Stimulated activated CD8-positive, alpha-beta memory T cell treated with anti-CD3 and anti-CD28 coated beads, Interleukin-15, amount 100 ng/mL, for 4 hours (primary cell): Measurements from ENCODE around the gene MT1H.
"Not testable (repeated sequence)": the region's sequence is repeated elsewhere in the genome, so short reads cannot be mapped to it uniquely, and the experiment has no call there.

Source experiments
- DNase-seq, 2 donors: peaks; one replicate each; pipeline ENCODE4 v3.0.0-alpha.2; 2020; ENCODE audit warnings: low read depth in 2 of 2

Gene MT1H

DNA sequence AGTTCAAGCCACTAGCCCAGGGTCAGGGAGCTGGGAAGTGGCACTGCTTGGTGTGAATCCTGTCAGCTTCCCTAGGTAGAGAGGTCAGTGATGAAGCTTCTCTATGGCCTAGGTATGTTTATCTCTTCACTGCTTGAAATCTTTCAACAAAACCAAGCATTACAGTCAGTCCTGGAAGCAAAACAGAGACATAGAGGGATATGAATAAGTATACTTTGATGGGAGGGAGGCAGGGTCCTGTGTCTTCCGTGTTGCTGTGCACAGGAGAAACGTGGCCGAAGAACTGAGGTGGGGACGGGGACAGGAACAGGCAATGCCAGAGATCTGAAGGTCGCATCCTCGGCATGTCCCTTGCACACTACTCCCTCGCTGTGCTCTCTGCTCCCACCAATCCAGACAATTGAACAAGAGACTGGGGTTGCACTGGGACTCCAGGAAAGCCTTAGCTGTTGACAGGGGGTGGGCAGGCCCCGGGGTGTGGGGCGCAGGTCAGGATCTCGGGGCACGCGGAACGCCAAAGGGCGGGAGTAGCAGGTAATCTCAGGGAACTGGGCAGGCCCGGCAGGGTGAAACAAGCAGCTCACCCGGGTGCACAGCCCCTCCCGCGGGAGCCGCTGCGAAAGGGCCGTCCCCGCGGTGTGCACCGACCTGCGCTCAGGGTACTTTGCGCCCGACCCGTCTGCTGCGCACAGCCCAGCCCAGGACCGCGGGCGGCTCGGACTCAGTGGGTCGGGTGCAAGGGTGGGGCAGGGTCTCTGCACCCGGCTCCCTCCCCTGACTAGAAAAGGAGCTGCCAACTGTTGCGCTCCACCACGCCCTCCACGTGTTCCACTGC lies at the start of gene MT1H:
Gene MT1H, plus strand, starts transcription at position 810 of the 835 bp plus-strand sequence. CDS start 71 bp downstream, outside the sequence.
- DNase-seq = no peak

DNA sequence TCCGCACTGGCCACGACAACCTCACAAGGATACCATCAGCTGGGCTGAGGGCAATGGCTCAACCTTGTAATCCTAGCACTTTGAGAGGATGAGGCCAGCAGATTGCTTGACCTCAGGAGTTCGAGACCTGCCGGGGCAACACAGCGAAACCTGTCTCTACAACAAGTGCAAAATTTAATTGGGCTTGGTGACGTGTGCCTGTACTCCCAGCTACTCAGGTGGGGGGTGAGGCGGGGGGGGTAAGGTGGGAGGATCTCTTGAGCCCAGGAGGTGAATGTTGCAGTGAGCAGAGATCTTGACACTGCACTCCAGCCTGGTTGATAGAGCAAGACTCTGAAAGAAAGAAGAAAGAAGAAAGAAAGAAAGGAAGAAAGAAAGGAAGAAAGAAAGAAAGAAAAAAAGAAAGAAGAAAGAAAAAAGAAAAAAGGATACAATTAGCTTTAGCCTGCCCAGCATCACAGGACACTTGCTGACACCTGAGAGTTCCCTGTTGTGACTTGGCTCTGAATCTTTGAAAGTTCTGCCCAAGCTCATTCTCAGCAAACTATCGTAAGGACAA lies 49.2 kb upstream of the MT1H start:
- DNase-seq = no peak

DNA sequence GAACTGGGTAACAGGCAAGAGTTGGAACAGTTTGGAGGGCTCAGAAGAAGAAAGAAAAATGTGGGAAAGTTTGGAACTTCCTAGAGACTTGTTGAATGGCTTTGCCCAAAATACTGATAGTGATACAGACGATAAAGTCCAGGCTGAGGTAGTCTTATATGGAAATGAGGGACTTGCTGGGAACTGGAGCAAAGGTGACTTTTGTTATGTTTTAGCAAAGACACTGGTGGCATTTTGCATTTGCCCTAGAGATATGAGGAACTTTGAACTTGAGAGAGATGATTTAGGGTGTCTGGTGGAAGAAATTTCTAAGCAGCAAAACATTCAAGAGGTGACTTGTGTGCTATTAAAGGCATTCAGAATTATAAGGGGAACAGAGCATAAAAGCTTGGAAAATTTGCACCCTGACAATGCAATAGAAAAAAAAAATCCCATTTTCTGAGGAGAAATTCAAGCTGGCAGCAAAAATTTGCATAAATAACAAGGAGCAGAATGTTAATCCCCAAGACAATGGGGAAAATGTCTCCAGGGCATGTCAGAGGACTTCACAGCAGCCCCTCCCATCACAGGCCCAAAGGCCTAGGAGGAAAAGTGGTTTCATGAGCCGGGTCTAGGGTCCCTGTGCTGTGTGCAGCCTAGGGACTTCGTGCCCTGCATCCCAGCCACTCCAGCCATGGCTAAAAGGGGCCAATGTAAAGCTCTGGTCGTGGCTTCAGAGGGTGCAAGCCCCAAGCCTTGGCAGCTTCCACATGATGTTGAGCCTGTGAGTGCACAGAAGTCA lies 47.8 kb upstream of the MT1H start:
- DNase-seq = not testable (repeated sequence)

DNA sequence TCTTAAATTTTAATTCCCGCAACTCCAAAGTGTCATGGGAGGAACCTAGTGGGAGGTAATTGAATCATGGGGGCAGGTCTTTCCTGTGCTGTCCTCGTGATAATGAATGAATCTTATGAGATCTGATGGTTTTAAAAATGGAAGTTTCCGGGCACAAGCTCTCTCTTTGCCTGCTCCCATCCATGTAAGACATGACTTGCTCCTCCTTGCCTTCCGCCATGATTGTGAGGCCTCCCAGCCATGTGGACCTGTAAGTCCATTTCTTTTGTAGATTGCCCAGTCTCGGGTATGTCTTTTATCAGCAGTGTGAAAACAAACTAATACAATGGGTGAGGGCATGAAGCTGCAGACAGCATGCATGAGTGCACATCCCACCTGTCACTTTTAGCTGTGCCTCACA lies 46.4 kb upstream of the MT1H start:
- not testable (repeated sequence) for DNase-seq

DNA sequence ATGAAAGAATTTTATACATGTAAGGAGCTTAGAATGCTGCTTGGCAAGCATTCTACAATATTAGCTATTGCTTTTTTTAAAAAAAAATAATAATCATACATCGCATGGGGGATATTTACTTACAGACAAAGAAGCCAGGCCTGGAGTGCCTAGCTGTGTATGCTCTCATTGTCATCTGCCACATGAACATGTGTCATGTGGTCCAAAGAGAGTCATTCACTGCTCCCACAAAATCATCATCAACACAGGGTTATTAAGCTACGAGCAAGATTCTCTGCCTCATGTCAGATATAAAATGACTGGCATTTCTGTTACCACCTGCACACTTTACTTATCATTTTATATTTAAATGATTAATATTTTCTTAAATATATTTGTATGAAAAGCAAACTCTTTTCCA lies 46.0 kb upstream of the MT1H start:
- DNase-seq = no peak

DNA sequence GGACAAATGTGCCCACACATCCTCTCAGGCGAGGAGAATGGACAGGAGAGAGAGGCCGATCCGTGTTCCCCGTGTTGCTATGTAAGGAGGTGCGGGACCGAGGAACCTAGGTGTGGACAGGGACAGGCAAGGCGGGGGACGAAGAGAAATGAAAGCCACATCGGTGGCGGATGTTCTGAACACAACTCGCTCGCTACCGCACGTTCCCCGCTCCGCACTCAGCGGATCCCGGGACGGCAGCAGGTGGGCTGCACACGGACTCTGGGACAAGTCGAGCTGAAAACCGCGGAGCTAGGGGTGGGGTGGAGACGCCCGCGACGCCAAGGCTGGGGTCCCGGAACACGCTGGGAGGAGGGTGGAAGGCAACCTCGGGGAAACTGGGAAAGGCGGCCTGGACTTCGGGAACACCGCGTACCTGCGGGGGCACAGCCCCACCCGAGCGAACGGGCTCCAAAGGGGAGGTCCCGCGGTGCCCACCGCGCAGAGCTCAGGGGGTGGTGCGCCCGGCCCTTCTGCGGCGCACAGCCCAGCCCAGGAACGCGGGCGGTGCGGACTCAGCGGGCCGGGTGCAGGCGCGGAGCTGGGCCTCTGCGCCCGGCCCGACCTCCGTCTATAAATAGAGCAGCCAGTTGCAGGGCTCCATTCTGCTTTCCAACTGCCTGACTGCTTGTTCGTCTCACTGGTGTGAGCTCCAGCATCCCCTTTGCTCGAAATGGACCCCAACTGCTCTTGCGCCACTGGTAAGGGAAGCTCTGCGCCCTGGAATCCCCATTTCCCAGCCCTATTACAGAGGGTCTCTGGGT lies 44.3 kb upstream of the MT1H start, which contains the start of gene MT1E:
Gene MT1E, plus strand, starts transcription at position 642 of the 803 bp plus-strand sequence. Its CDS starts 71 bp downstream, at position 713.
- DNase-seq = no peak

DNA sequence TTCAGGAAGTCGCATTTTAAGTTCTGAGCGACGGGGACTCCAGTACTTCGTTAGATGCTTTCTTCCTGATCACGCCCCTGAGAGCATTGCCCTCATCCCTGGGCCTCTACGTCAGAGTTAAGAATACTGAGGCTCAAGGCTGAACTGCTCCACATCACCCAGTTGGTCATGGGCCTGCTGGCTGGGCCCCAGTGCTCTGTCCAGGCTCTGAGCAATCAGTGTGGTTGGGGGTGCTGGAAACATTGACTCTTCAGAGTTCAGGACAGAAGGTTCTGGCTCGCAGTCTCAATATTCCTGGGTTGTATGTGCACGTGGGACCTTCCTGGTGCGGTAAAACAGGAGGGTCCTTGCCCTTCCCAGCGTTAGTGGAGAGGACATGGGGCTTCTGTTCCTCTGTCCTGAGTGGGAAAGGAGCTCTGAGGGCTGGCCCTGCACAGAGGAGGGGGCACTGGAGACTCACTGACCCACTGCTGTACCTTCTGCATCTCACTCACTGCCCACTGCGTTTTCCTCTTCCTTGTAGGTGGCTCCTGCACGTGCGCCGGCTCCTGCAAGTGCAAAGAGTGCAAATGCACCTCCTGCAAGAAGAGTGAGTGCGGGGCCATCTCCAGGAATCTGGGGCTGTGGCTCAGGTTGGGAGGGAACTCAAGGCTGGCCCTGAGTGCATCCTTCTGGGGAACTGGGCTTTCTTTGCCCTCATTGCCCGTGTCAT lies 43.5 kb upstream of the MT1H start:
- DNase-seq = no peak

DNA sequence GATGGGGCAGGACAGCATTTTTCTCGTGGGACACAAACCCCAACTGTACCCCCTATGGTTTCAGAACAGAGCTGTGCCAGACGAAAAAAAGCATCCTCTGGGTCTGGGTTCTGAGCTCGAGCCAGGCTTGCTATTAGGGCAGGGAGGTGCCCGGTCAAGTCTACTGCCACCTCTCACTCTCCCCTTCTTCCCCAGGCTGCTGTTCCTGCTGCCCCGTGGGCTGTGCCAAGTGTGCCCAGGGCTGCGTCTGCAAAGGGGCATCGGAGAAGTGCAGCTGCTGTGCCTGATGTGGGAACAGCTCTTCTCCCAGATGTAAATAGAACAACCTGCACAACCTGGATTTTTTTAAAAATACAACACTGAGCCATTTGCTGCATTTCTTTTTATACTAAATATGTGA lies 42.9 kb upstream of the MT1H start:
- no peak for DNase-seq

DNA sequence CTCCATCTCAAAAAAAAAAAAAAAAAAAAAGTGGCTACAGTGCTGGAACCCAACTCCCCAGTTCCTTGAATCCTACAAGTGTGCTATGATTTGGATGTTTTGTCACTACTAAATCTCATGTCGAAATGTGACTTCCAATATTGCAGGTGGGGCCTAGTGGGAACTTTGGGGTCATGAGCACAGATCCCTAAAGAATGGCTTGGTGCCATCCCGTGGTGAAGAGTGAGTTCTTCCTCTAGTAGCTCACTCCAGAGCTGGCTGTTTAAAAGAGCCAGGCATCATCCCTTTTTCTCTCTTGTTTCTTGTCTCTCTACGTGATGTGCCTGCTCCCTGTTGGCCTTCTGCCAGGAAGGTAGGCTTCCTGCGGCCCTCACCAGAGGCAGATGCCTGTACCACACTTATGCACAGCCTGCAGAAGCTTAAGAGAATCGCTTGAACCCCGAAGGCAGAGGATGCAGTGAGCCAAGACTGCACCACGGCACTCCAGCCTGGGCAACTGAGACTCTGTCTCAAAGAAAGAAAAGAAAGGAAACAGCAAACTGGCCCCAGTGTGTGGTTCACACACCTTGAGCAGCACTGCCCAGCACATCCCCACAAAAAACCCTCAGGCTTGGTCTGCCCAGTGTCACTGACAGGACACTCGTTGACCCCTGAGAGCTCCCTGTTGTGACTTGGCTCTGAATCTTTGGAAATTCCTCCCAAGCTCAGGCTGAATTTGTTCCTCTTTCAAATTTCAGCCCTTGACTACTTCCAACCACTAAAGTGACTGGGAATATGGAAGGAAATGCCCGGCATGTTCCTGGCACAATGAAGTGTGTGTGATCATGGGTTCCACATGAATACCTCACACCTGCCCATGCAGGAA lies 40.9 kb upstream of the MT1H start:
- DNase-seq = no peak

DNA sequence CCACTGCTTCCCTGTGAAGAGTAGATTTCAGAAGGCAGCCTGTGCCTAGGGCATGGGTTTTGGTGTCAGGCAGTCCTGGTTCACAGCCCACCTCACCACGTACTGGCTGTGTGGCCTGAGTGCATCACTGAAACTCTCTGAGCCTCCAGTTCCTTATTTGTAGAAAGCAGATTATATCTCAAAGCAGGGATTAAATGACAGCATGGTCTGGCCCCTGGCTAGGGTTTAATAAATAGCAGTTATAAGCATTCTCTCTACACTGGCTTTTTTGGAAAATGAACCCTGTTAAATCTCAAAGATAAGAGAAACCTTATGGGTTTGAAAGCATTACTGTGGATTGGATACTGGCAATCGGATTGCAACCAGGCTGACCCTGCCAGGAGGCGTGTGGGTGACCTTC lies 40.1 kb upstream of the MT1H start:
- no peak for DNase-seq

DNA sequence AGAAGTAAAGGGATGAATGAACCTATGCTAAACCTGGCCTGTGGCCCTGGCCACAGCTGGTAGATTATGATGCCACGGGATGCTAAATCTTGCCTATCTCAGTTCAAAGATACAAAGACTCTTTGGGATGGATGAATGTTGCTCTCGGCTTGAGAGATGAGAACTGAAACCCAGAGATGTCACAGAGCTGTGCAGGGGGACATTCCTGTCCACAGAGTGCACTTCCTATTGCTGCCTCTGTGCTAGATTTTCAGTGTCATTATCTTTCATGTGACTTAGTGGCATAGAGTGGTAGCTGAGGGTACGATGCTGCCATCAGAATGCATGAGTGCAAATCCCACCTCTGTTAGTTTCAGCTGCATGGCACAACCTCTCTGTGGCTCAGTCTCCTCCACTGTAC lies 39.5 kb upstream of the MT1H start:
- no peak for DNase-seq

DNA sequence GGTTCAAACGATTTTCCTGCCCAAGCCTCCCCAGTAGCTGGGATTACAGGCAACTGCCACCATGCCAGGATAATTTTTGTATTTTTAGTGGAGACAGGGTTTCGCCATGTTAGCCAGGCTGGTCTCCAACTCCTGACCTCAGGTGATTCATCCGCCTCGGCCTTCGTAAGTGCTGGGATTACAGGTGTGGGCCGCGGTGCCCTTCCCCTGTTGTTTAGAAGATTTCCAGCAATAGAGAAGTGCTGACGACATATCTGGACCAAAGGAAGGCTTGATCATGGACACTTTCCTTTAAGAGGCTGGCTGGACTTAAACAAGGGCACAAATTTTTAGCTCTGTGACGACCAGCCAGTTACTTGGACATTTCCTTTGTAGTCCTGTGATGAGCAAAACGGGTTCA lies 38.4 kb upstream of the MT1H start:
- DNase-seq = no peak

DNA sequence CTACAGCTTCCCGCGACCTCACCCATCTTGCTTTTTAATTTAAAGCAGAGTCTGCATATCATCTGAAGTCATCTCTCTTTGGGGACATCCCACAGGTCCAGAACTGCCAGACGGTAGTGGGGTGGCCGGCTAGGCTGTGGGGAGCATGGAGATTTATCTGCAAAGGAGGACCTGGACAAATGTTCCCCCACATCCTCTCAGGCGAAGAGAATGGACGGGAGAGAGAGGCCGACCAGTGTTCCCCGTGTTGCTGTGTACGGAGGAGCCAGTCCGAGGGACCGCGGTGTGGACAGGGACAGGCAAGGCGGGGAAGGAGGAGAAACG lies 37.8 kb upstream of the MT1H start:
- no peak for DNase-seq

DNA sequence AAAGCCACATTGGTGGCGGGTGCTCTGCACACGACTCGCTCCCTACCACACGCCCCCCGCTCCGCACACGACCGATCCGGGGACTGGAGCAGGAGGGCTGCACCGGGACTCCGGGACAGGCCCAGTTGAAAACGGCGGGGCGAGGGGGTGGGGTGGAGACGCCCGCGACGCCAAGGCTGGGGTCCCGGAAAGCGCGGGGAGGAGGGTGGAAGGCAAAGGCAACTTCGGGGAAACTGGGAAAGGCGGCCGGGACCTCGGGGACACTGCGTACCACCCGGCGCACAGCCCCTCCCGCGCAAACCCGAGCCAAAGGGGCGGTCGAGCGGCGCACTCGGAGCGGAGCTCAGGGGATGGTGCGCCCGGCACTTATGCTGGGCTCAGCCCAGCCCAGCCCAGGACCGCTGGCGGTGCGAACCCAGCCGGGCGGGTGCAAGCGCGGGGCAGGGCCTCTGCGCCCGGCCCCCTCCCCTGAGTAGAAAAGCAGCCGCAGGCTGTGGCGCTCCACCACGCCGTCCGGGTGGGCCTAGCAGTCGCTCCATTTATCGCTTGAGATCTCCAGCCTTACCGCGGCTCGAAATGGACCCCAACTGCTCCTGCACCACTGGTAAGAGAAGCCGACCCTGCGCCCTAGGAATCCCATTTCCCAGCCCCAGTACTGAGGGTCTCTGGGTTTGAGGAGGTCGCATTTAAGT lies 37.3 kb upstream of the MT1H start, which contains the start of gene MT1M:
Gene MT1M, plus strand, starts transcription at position 504 of the 692 bp plus-strand sequence. Its CDS starts 73 bp downstream, at position 577.
- DNase-seq = no peak

DNA sequence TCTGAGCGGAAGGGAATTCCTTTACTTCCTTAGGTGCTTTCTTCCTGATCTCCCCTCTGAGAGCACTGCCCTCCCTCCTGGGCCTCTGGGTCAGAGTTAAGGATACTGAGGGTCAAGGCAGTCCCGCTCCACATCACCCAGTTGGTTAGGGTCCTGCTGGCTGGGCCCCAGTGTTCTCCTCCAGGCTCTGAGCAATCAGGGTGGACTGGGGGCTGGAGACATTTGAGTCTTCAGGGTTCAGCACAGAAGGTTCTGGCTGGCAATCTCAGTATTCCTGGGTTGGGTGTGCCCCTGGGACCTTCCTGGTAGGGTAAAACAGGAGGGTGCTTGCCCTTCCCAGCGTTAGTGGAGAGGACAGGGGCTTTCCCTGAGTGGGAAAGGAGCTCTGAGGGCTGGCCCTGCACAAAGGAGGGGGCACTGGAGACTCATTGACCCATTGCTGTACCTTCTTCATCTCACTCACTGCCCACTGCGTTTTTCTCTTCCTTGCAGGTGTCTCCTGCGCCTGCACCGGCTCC lies 36.7 kb upstream of the MT1H start:
- DNase-seq = no peak

DNA sequence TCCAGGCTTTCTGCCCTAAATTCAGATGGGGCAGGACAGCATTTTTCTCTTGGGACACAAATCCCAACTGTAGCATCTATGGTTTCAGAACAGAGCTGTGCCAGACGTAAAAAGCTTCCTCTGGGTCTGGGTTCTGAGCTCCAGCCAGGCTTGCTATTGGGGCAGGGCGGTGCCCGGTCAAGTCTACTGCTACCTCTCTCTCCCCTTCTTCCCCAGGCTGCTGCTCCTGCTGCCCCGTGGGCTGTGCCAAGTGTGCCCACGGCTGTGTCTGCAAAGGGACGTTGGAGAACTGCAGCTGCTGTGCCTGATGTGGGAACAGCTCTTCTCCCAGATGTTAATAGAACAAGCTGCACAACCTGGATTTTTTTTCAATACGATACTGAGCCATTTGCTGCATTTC lies 36.1 kb upstream of the MT1H start:
- DNase-seq = no peak

DNA sequence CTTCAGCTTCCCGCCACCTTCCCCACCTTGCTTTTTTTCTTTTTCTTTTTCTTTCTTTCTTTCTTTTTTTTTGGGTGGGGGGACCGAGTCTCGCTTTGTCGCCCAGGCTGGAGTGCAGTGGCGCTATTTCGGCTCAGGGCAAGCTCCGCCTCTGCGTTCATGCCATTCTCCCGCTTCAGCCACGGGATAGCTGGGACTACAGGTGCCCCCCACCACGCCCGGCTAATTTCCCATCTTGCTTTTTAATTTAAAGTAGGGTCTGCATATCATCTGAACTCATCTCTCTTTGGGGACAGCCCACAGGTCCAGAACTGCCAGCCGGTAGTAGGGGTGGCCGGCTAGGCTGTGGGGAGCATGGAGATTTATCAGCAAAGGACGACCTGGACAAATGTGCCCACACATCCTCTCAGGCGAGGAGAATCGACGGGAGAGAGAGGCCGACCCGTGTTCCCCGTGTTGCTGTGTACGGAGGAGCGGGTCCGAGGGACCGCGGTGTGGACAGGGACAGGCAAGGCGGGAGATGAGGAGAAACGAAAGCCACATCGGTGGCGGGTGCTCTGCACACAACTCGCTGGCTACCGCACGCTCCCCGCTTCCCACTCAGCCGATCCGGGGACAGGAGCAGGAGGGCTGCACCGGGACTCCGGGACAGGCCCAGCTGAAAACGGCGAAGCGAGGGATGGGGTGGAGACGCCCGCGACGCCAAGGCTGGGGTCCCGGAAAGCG lies 34.7 kb upstream of the MT1H start:
- no peak for DNase-seq

DNA sequence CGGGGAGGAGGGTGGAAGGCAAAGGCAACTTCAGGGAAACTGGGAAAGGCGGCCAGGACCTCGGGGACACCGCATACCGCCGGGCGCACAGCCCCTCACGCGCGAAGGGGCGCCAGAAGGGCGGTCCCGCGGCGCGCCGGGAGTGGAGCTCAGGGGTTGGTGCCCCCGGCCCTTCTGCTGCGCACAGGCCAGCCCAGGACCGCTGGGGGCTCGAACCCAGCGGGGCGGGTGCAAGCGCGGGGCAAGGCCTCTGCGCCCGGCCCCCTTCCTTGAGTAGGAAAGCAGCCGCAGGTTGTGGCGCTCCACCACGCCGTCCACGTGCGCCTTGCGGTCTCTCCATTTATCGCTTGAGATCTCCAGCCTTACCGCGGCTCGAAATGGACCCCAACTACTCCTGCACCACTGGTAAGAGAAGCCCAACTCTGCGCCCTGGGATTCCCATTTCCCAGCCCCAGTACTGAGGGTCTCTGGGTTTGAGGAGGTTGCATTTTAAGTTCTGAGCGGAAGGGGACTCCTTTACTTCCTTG lies 34.1 kb upstream of the MT1H start:
- DNase-seq = no peak
